GM18519 (cell line): ENCODE results near the gene EFHD2.
"Not testable (repeated sequence)": the region's sequence is repeated elsewhere in the genome, so short reads cannot be mapped to it uniquely, and the experiment has no call there.

Experiments used
- ATAC-seq: cut with Tn5 transposase; IDR thresholded peaks from one replicate; pipeline ENCODE4 v1.9.1; 2021; ENCODE audit warnings: mild to moderate bottlenecking, moderate library complexity; ENCODE audit not compliant: unreplicated experiment, low FRiP score

The EFHD2 gene

GRCh38 chr1:15471067-15471466, 61.4 kb downstream of the EFHD2 start:
- not testable (repeated sequence) for ATAC-seq

GRCh38 chr1:15471723-15472122, 62.0 kb downstream of the EFHD2 start:
- not testable (repeated sequence) for ATAC-seq

GRCh38 chr1:15472587-15472986, 62.9 kb downstream of the EFHD2 start:
- ATAC-seq, result no peak

GRCh38 chr1:15475752-15476314, 66.1 kb downstream of the EFHD2 start, which contains the start of gene CELA2B:
Gene CELA2B, plus strand, starts transcription at chr1:15476104. Its CDS starts 22 bp downstream, at chr1:15476126.
- no peak for ATAC-seq

GRCh38 chr1:15476927-15477326, 67.2 kb downstream of the EFHD2 start:
- no peak for ATAC-seq

- ATAC-seq, result no peak
Observed at GRCh38 chr1:15477646-15478212, 68.0 kb downstream of the EFHD2 start.
